ENCODE results near the gene PARVA. TPM values are rescaled to one million over a fixed set of nuclear protein-coding genes. Genes with fewer than 3 reads are reported as not detected.

PARVA gene
- total RNA-seq, 1 donor from 2014 or later, result 106 TPM

DNA sequence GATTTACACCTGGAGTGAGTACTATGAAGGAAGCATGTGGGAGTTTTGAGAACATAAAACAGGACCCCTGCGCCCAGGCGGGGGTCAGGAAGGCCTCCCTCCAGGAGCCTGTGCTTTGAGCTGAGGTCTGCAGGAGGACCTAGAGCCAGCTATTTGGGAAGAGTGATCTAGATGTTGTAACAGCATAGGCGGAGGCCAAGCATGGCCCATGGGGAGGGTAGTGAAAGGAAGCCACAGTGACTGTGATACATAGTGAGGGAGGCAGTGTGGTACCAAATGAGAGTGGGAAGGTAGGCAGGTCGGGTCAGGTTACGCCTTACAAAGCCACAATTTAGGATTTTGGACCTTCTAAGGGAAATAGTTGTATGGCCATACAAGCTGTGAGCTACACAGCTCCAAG lies 147.5 kb downstream of the PARVA start:
- peaks cover 16% of the 10 kb centered on the region for H4K20me1 ChIP-seq (ENCODE audit: insufficient read depth, low read length)

DNA sequence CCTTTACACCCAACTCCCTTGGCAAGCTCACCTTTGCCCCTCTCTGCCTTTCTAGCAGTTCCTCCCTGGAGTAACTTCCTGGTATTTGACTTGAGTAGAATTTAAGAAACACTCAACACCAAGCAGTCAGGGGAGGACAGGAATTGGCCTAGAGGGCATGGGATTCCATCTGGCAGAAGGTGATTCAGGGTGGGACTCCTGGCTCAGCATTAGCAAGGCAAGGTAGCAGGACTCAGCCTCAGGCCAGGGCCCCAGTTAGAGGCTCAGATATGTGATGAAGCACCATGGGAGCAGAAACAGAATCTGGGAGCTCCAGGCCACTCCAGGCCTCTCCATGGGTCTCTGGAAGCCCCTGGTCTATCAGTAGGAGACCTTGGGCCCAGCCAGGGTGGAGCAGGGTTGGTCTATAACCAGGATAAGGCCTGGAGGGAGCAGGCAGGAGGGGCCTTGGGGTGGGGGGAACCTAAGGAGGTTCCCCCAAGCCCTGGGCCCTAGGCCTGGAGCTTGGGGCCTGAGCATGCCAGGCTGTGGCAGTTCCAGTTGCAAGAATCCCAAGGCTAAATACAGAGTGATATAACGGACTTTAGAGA lies 148.2 kb downstream of the PARVA start:
- Histone ChIP-seq H3K9ac (ENCODE audit: low read length) (no peak overlapping the region), H3K4me1 (ENCODE audit: insufficient read depth, low read length) (peaks cover 10% of the 10 kb centered on the region), H3K79me2 (ENCODE audit: insufficient read depth, low read length) (no peaks in the 10 kb centered on the region), H2AFZ (ENCODE audit: low read depth, low read length) (no peak overlapping the region), H3K9me3 (ENCODE audit: insufficient read depth, low read depth, low read length) (no peaks in the 10 kb centered on the region), H3K27ac (ENCODE audit: low read depth, low read length) (no peak overlapping the region), H4K20me1 (ENCODE audit: insufficient read depth, low read length) (peaks cover 16% of the 10 kb centered on the region), H3K4me3 (ENCODE audit: insufficient read depth, low read depth, low read length) (no peak overlapping the region), H3K4me2 (ENCODE audit: low read length) (no peak overlapping the region), H3K36me3 (ENCODE audit: insufficient read depth, low read length) (peaks cover 24% of the 10 kb centered on the region), H3K27me3 (ENCODE audit: insufficient read depth, low read length) (no peaks in the 10 kb centered on the region)
- FAIRE-seq, result no peak
- DNase-seq (ENCODE audit: low read depth), result no peak
- peaks cover 18% of the 10 kb centered on the region for H3K4me1 Mint-ChIP-seq (ENCODE audit: low read depth, unreplicated experiment)
- no peaks in the 10 kb centered on the region for H3K9me3 Mint-ChIP-seq (ENCODE audit: unreplicated experiment)
- no peaks in the 10 kb centered on the region for H3K27me3 Mint-ChIP-seq (ENCODE audit: low read depth, unreplicated experiment)
- H3K4me3 Mint-ChIP-seq (ENCODE audit: unreplicated experiment), result no peak overlapping the region
- H3K36me3 Mint-ChIP-seq (ENCODE audit: low read depth, unreplicated experiment), result peaks cover 16% of the 10 kb centered on the region
- TF ChIP-seq EZH2 (IDR thresholded peaks at IDR 0.05; ENCODE audit: insufficient read depth, low read length) (no peak), CTCF (IDR thresholded peaks at IDR 0.05; ENCODE audit: insufficient read depth, low read depth, low read length) (no peak)
- H3K27ac Mint-ChIP-seq (ENCODE audit: unreplicated experiment), result no peak overlapping the region

More for the DNA sequence above, 147.5 kb downstream of the PARVA start:
- Histone ChIP-seq H3K9me3 (ENCODE audit: insufficient read depth, low read depth, low read length) (no peaks in the 10 kb centered on the region), H3K4me2 (ENCODE audit: low read length) (no peak overlapping the region), H3K79me2 (ENCODE audit: insufficient read depth, low read length) (no peaks in the 10 kb centered on the region), H3K4me3 (ENCODE audit: insufficient read depth, low read depth, low read length) (no peak overlapping the region), H3K9ac (ENCODE audit: low read length) (no peak overlapping the region), H3K27me3 (ENCODE audit: insufficient read depth, low read length) (no peaks in the 10 kb centered on the region), H3K4me1 (ENCODE audit: insufficient read depth, low read length) (peaks cover 10% of the 10 kb centered on the region), H3K27ac (ENCODE audit: low read depth, low read length) (no peak overlapping the region), H2AFZ (ENCODE audit: low read depth, low read length) (no peak overlapping the region), H3K36me3 (ENCODE audit: insufficient read depth, low read length) (peaks cover 24% of the 10 kb centered on the region)
- FAIRE-seq (no peak), DNase-seq (ENCODE audit: low read depth) (no peak)
- no peak overlapping the region for H3K4me3 Mint-ChIP-seq (ENCODE audit: unreplicated experiment)
- H3K36me3 Mint-ChIP-seq (ENCODE audit: low read depth, unreplicated experiment), result peaks cover 12% of the 10 kb centered on the region
- H3K27me3 Mint-ChIP-seq (ENCODE audit: low read depth, unreplicated experiment), result no peaks in the 10 kb centered on the region
- no peak overlapping the region for H3K27ac Mint-ChIP-seq (ENCODE audit: unreplicated experiment)
- peaks cover 18% of the 10 kb centered on the region for H3K4me1 Mint-ChIP-seq (ENCODE audit: low read depth, unreplicated experiment)
- H3K9me3 Mint-ChIP-seq (ENCODE audit: unreplicated experiment), result no peaks in the 10 kb centered on the region
- no peak for TF ChIP-seq CTCF (IDR thresholded peaks at IDR 0.05; ENCODE audit: insufficient read depth, low read depth, low read length)

- Mint-ChIP-seq H3K4me3 (ENCODE audit: unreplicated experiment) (no peak overlapping the region), H3K27ac (ENCODE audit: unreplicated experiment) (peak overlapping the region; percentile 3), H3K36me3 (ENCODE audit: low read depth, unreplicated experiment) (peaks cover 18% of the 10 kb centered on the region), H3K27me3 (ENCODE audit: low read depth, unreplicated experiment) (no peaks in the 10 kb centered on the region), H3K4me1 (ENCODE audit: low read depth, unreplicated experiment) (peaks cover 23% of the 10 kb centered on the region), H3K9me3 (ENCODE audit: unreplicated experiment) (no peaks in the 10 kb centered on the region)
- no peak overlapping the region for H3K27ac ChIP-seq (ENCODE audit: low read depth, low read length)
- peak; percentile 77 for DNase-seq (ENCODE audit: low read depth)
- H3K9ac ChIP-seq (ENCODE audit: low read length), result peak overlapping the region; percentile 4
- H3K4me1 ChIP-seq (ENCODE audit: insufficient read depth, low read length), result peaks cover 10% of the 10 kb centered on the region
- TF ChIP-seq CTCF (IDR thresholded peaks at IDR 0.05; ENCODE audit: insufficient read depth, low read depth, low read length) (no peak), EZH2 (IDR thresholded peaks at IDR 0.05; ENCODE audit: insufficient read depth, low read length) (no peak)
- H3K9me3 ChIP-seq (ENCODE audit: insufficient read depth, low read depth, low read length), result no peaks in the 10 kb centered on the region
- H3K4me3 ChIP-seq (ENCODE audit: insufficient read depth, low read depth, low read length), result no peak overlapping the region
- H3K36me3 ChIP-seq (ENCODE audit: insufficient read depth, low read length), result peaks cover 21% of the 10 kb centered on the region
- H4K20me1 ChIP-seq (ENCODE audit: insufficient read depth, low read length), result peaks cover 9% of the 10 kb centered on the region
- H3K4me2 ChIP-seq (ENCODE audit: low read length), result peak overlapping the region; percentile 28
- no peak overlapping the region for H2AFZ ChIP-seq (ENCODE audit: low read depth, low read length)
- FAIRE-seq, result peak; percentile 90
- no peaks in the 10 kb centered on the region for H3K79me2 ChIP-seq (ENCODE audit: insufficient read depth, low read length)
- no peaks in the 10 kb centered on the region for H3K27me3 ChIP-seq (ENCODE audit: insufficient read depth, low read length)
Measured at GRCh38 chr11:12526789-12527188, 149.4 kb downstream of the PARVA start.

Measured in astrocyte (in vitro differentiated cells and primary cell).